Vagina (tissue), 2 donors: ENCODE results near the gene PDE4C.

Experiments
- CTCF ChIP-seq, 3 experiments: fragments of 450-650 bp in 2 of 3; fragments of 200-600 bp in 1 of 3; sonication (generic) in 1 of 3; IDR thresholded peaks; one replicate each; pipeline ENCODE4 v1.5.1; 2017 to 2019; ENCODE audit warnings: antibody characterized with exemption in 3 of 3, mild to moderate bottlenecking in 2 of 3, moderate library complexity in 2 of 3
- POLR2A ChIP-seq, 2 donors: fragments of 450-650 bp; IDR thresholded peaks; one replicate each; pipeline ENCODE4 v1.6.1; 2017; ENCODE audit warnings: antibody characterized with exemption in 2 of 2, mild to moderate bottlenecking in 2 of 2, moderate library complexity in 2 of 2
- POLR2AphosphoS5 ChIP-seq, 2 donors: sonication (generic); formaldehyde crosslinking; IDR thresholded peaks; one replicate each; pipeline ENCODE4 v1.9.0; 2017; ENCODE audit warnings: antibody characterized with exemption in 2 of 2, mild to moderate bottlenecking in 2 of 2, low read depth in 1 of 2; ENCODE audit not compliant: insufficient read depth in 1 of 2

- TF ChIP-seq CTCF (IDR thresholded peaks at IDR 0.05): no peak
- TF ChIP-seq POLR2AphosphoS5 (IDR thresholded peaks at IDR 0.05; ENCODE audit: insufficient read depth in 1 of 2, low read depth in 1 of 2): no peak
- TF ChIP-seq POLR2A (IDR thresholded peaks at IDR 0.05): no peak
Measured at GRCh38 chr19:18203408-18203862, 22.8 kb downstream of the PDE4C start.
